LNCaP clone FGC (cell line): Measurements from ENCODE around the gene LDLRAD4.

Experiments
- DNase-seq: peaks from one replicate; pipeline ENCODE4 v3.0.0-alpha.2; 2011; ENCODE audit warnings: low read depth
- H3K4me3 ChIP-seq: 2 replicates; pipeline ENCODE4 v1.5.1; 2011; ENCODE audit warnings: mild to moderate bottlenecking, low read depth, low read length, control low read depth
- TF ChIP-seq, protein P1 (sequence below): IDR thresholded peaks from 2 replicates; pipeline ENCODE4 v1.5.1; 2012; ENCODE audit warnings: mild to moderate bottlenecking; ENCODE audit not compliant: control insufficient read depth, insufficient read depth; ENCODE audit errors: extremely low read depth

LDLRAD4 gene

DNA sequence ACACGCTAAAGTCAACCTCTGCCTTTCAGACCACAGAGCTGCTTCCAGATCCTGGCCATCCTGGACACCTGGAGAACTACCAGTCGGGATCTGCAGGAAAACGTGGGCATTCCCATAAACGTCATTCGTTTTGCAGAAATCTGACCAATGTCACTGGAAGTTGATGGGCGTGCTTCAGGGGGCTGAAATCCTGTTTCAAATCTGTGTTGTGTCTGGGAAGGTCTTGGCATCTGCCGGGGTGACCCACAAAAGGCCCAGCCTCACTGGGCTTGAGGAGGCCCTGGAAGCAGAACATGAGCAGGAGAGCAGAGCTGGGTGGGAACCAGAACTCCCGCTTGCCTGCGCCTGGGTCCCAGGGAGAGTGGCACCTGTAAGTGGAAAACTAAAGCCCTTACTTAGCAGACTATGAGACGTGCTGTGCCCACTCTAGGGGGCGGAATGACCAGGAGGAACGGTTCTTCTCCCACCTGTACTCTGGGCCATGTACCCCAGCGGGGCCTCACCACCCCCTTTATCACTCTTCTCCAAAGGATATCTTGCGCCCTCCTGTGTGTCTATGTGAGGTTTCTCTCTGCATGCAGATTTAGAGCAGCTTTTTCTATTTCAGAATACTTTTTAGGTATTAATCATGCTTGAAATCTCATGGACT lies 306.9 kb downstream of the LDLRAD4 start:
- no peak overlapping the region for H3K4me3 ChIP-seq
- no peak for DNase-seq
- TF ChIP-seq, protein P1, sequence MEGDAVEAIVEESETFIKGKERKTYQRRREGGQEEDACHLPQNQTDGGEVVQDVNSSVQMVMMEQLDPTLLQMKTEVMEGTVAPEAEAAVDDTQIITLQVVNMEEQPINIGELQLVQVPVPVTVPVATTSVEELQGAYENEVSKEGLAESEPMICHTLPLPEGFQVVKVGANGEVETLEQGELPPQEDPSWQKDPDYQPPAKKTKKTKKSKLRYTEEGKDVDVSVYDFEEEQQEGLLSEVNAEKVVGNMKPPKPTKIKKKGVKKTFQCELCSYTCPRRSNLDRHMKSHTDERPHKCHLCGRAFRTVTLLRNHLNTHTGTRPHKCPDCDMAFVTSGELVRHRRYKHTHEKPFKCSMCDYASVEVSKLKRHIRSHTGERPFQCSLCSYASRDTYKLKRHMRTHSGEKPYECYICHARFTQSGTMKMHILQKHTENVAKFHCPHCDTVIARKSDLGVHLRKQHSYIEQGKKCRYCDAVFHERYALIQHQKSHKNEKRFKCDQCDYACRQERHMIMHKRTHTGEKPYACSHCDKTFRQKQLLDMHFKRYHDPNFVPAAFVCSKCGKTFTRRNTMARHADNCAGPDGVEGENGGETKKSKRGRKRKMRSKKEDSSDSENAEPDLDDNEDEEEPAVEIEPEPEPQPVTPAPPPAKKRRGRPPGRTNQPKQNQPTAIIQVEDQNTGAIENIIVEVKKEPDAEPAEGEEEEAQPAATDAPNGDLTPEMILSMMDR, result no peak

- no peak for DNase-seq
- H3K4me3 ChIP-seq, result no peak overlapping the region
- TF ChIP-seq, protein P1, result no peak
Measured at GRCh38 chr18:13526519-13526918, 308.0 kb downstream of the LDLRAD4 start.

DNA sequence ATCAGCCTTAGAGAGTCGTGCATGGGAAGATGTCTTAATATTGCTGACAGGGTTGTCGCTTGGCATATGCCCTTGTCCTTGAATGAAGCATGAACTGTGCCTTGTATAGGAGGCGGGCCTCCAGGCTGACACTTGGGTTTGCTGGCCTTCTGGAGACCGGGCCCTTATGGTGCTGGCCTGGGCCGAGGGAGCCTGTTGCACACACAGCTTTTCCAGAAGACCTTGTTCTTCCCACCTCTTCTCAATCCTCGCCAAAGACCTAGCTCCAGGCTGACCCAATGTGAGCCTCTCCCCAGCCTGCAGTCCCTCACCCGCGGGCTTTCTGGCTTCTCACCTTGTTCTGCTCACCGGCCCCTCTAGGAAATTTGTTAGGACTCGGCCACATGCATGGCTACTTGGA lies 308.7 kb downstream of the LDLRAD4 start:
- TF ChIP-seq, protein P1, result no peak

GRCh38 chr18:13527730-13528129 lies 309.2 kb downstream of the LDLRAD4 start:
- TF ChIP-seq, protein P1, result no peak
- H3K4me3 ChIP-seq, result no peak overlapping the region
- no peak for DNase-seq

More for the DNA sequence above, 308.7 kb downstream of the LDLRAD4 start:
- H3K4me3 ChIP-seq, result no peak overlapping the region
- DNase-seq, result no peak

DNA sequence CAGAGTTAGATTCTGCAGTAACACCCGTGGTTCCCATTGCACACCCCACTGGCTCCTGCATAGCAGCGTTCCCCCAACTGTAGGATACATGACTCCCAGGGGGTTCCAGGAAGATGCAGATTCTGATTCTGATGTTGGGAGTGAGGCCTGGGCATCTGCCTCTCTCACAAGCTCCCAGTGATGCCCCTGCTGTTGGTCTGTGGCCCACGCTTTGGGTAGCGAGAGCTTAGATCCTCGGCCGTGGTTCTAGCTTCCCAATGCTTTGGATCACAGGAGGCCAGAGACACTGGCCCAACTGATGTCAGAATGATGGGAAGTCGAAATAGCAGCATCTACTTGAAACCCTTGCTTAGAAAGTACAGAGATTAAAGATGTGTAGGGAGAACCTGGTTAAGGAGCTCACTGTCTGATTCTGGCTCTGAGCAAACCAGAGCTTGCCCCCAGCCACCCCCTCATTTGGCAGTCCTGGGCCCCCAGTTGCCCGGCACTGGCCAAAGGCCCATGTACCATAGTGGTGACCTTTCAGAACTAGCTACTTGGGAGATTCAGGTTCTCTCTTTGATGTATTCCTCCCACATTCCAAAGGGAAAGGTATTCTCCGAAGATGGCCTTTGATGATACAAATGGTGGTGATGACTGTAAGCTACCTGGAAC lies 310.3 kb downstream of the LDLRAD4 start:
- TF ChIP-seq, protein P1, result no peak
- no peak overlapping the region for H3K4me3 ChIP-seq
- no peak for DNase-seq

GRCh38 chr18:13530033-13530878 lies 311.7 kb downstream of the LDLRAD4 start:
- DNase-seq, result no peak

More at GRCh38 chr18:13530033-13530878, 311.7 kb downstream of the LDLRAD4 start:
- TF ChIP-seq, protein P1, result no peak
- H3K4me3 ChIP-seq, result no peak overlapping the region
